ENCODE data around the gene PGLYRP3.

GRCh38 chr1:153288634-153289275, 24.0 kb downstream of the PGLYRP3 start:
- TF ChIP-seq CTCF (IDR thresholded peaks at IDR 0.05) (peak in 5 of 6 experiments; percentile 19 to 36 (median 29)), POLR2AphosphoS5 (IDR thresholded peaks at IDR 0.05) (no peak), POLR2A (IDR thresholded peaks at IDR 0.05) (no peak), EP300 (IDR thresholded peaks at IDR 0.05) (no peak)

Data from upper lobe of left lung (tissue), 4 donors.